ENCODE data around the gene SHLD1.

DNA sequence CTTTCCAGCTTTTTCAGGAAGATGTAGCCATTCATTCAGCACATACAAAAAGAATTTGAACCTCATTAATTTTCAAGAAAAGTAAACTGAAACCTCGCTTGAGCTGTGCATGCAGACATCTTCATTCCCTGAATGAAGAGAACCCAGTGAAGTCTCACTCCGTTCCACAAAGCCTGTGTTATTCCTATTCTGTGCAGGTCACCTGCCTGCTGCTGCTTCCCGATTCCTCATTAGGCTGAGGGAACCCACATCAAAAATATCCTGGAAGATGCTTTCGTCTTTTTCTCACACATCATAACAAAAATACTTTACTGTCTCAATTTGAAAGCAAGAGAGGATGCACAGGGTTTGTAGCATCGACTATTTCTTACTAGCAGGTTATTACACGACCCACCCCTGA, 160.0 kb downstream of the SHLD1 start:
- no peak for TF ChIP-seq MAX (IDR thresholded peaks at IDR 0.05)
- no peak for TF ChIP-seq TCF12 (IDR thresholded peaks at IDR 0.05; ENCODE audit: low read depth)
- TF ChIP-seq EP300 (IDR thresholded peaks at IDR 0.05; ENCODE audit: borderline replicate concordance): no peak
- TF ChIP-seq EGR1 (IDR thresholded peaks at IDR 0.05): no peak
- no peak for TF ChIP-seq NFIC (IDR thresholded peaks at IDR 0.05)
- TF ChIP-seq CREB1 (IDR thresholded peaks at IDR 0.05; ENCODE audit: low read depth): no peak

Measured in Ishikawa (cell line).